HG03558 (cell line): ENCODE measurements around the gene ZBTB7A.

ENCODE experiments used
- ATAC-seq: cut with Tn5 transposase; IDR thresholded peaks from one replicate; pipeline ENCODE4 v1.9.1; 2021; ENCODE audit warnings: moderate number of reproducible peaks; ENCODE audit not compliant: unreplicated experiment; ENCODE audit errors: extremely low read depth

Gene ZBTB7A

DNA sequence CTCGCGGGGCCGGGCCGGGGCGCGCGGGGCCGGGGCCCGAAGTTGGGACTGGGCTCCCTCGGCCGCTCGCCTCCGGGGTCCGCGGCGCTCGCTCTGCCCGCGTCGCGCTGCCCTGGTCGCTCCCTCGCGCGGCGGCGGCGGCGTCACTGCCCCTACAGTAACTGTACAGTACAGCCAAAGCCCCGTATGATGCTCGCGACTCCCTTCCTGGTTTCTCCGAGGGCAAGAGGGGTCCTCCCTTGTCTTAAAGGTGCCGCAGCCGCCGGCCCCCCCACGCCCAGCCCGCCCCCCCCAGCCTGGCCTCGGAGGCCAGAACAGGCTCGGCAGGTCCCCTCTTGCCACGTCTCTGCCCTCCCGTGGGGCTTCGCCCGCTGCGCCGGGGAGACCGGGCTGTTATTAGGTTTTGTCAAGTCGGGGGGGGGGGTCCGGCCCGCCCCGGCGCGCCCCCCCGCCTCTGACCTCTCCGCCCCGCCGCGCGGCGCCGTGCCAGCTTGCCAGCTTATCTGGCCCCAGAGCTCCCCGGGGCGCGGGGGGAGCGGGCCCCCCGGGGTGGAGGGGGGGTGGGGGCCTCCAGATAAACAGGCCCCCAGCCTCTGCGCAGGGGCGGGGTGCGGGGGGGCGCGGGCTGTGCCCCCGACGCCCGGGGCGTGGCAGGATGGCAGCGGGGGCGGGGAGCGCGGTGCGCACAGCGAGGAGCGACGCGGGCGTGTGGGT, at the start of gene ZBTB7A:
Gene ZBTB7A, minus strand, starts transcription at position 218 of the 714 bp plus-strand sequence. CDS start 11,667 bp downstream, outside the sequence.
- ATAC-seq: no peak

DNA sequence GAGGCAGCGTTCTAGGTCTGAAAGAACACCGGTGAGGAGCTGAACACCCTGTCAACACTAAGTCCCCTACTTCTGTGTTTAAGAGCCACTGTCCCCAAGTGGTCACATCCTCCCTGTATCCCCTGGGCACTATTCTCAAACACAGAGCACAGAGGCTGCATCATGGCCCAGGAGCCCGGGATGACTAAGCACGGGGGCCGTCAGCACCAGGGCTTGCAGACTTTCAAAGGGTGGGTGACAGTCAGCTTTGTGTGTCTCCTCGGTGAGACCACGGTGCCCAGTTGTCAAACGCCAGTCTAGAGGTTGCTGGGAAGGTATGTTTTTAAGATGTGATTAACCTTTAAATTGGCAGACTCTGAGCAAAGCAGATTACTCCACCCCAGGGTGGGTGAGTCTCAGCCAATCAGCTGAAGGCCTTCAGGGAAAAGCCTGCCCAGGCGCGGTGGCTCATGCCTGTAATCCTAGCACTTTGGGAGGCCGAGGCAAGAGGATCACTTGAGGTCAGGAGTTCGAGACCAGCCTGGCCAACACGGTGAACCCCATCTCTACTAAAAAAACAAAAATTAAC, 49.2 kb upstream of the ZBTB7A start:
- ATAC-seq: no peak

GRCh38 chr19:4115050-4115817, 48.5 kb upstream of the ZBTB7A start:
- ATAC-seq: no peak

- no peak for ATAC-seq
These were observed 47.5 kb upstream of the ZBTB7A start for GRCh38 chr19:4114181-4114580.

GRCh38 chr19:4113398-4114088, 46.8 kb upstream of the ZBTB7A start:
- no peak for ATAC-seq

DNA sequence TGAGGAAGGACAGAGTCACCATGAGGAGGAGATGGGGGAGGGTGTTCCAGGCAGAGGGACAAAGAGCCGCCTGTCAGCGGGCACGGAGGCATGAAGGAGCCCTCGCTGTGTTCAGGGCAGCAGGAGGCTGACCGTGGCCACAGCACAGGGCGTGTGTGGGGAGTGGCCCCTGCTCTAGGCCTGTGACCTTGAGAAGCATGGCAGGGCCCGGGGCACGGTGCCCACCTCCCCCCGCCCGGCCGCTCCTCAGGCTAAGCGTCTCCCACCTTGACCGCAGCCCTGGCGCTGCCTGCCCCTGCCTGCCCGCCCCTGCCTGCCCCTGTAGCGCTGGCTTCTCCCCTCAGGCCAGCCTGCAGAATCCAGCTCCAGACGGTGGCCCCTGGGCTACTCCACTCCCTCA, 45.7 kb upstream of the ZBTB7A start:
- no peak for ATAC-seq

DNA sequence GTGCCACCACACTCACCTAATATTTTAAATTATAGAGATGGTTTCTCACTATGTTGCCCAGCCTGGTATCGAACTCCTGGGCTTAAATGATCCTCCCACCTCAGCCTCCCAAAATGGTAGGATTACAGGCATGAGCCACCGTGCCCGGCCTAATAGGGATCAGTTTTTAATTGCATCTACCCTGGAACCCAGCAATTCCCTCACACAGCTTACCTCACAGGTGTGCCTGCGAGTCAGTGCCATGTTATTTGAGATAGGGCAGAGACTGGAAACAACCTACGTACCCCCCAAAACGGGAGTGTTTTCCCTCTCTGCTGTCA, 42.9 kb upstream of the ZBTB7A start:
- no peak for ATAC-seq

DNA sequence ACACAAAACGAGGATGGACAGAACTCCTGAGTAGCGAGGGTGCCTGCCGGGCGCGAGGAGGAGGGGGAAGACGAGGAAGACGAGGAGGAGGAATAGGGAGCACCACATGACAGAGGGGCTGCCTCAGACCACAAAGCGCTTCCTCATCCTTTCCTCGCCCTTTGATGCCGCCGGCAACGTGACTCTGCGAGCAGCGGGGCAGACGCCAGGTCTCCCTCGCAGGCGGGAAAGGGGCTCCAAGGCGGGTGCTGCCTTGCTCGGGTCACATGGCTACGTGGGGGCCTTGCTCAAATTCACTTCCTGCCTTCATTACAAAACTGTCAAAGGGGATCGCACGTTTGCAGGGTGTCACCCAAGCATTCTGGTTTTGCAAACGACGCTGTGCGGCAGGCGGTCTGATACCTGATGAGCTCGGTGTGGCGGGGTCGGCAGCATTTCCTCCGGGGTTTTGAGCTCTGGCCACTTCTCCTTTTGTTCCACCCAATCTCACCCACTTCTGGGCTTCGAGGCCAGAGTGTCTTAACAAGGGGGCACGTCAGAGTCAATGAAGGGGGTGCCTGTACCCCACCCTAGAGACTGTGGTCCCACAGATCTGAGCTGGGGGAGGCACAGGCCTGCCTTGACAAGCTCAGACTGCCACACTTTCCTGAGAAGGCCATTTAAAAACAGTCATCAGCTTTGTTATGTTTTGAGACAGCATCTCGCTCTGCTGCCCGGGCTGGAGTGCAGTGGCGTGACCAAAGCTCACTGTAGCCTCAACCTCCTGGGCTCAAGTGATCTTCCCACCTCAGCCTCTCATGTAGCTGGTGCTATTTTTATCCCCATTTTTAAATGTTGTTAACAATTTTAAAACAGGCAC, 42.3 kb upstream of the ZBTB7A start:
- no peak for ATAC-seq

GRCh38 chr19:4103080-4103433, 36.4 kb upstream of the ZBTB7A start:
- no peak for ATAC-seq

DNA sequence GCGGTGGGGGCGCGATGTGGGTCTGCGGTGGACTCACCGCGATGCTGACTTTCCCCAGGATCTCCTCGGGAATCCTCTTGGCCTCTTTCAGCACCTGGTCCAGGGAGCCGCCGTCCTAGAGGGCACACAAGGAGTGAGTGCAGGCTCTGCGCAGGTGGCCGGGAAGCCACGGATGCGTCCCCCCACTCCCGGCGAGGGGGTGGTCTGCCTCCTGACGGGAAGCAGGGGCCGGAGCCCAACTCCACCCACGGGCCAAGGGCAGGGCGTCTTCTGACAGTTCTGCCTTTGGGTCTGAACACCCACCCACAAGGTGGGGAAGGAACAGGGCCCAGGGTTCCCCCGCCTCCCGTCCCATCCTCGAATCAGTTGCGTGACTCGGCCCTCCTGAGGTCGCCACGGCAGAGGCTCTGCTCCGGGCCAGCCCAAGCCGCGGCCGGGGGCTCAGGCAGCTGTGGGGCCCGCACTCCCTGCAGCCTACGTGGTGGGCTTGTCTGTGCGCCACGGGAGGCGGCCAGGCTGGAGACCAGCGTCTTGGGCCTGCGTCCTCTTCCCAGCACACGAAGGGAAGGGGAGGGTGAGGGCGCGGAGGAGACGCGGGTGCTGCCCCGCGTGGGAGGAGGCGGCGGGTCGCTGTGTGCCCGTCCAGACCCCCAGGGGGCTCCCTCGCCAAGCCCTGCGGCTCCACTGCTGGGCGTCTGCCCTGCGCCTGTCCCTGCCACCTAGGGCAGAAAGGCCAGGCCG, 35.8 kb upstream of the ZBTB7A start:
- no peak for ATAC-seq

DNA sequence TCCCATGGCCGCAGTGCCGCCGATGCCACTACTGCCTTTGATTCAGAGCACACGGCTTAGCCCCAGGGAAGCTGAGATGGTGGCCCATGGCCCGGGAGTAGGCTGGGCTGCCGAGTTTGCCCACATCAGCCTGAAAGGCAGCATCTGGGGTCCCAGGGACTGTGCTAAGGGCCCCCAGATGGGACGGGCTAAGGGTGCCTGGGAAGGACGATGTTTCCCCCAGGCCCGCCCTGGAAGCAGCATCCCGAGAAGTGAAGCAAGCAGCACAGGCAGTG, 34.7 kb upstream of the ZBTB7A start:
- ATAC-seq: no peak

GRCh38 chr19:4100647-4101495, 34.2 kb upstream of the ZBTB7A start:
- ATAC-seq: no peak

DNA sequence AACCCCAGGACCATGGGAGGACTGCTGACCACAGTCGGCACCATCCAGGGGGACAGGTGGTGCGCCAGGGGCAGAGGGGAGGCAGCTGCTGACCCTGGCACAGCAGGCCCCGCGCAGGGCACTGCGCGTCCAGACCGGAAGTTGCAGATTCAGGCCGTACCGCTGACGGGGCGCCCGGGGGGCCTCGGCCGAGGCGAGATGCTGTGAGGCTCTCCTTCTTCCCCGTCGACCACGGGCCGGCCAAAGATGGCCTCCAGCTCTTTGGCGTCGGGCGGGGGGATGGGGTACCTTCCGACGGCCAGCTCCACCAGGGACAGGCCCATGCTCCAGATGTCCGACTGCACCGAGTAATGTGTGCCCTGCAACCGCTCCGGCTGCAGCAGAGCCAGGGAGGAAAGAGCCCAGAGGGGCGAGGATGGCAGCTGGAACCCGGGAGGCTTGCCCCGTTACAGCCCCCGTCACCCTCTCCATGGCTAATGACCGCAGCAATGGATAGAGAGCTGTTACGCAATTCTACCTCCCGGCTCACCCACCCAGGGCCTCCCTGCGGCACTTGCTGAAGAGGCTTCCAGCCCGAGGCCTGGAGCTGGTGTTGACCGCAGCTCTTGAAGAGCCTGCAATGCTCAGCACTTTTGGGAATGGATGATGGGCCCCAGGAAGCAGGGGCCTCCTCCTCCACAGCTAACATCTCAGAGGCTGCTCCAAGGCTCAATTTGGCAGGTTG, 32.5 kb upstream of the ZBTB7A start:
- ATAC-seq: no peak

DNA sequence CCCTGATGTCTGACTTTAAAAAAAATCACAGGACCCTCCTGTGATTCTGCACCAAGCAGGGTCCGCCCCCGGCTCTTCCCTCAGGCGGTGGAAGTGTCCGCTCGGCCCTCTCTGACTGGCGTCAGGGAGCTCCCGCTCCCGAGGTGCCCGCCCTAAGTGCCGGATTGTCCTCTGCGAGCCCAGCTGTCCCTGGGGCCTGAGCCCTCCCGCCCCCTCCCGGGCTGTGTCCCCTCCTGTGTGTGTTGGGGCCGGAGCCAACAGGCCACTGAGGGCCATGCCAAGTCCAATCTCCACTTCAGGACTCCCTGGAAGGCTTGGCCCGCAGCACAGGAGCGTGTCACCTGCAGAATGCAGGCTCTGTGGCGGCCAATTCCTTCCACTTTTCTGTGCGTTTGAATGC, 31.8 kb upstream of the ZBTB7A start:
- ATAC-seq: no peak

DNA sequence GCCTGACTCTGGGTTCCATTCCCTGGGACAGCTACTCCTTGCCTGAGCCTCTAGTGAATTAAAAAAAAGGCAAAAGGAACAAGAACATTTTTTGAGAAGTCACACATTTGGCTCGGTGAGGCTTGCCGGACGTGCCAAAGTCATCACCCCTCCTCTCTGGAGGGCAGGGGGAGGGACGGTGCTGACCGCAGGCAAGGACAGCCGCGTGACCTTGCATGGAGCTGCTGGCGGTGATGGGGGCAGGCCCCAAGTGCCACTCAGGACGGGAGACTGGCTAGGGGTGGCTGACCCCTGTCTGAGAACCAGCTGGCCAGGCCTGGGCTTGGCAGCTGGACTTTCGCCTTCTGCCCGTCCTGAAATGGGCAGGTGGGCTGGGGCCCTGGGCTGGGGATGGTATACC, 30.8 kb upstream of the ZBTB7A start:
- ATAC-seq: no peak

DNA sequence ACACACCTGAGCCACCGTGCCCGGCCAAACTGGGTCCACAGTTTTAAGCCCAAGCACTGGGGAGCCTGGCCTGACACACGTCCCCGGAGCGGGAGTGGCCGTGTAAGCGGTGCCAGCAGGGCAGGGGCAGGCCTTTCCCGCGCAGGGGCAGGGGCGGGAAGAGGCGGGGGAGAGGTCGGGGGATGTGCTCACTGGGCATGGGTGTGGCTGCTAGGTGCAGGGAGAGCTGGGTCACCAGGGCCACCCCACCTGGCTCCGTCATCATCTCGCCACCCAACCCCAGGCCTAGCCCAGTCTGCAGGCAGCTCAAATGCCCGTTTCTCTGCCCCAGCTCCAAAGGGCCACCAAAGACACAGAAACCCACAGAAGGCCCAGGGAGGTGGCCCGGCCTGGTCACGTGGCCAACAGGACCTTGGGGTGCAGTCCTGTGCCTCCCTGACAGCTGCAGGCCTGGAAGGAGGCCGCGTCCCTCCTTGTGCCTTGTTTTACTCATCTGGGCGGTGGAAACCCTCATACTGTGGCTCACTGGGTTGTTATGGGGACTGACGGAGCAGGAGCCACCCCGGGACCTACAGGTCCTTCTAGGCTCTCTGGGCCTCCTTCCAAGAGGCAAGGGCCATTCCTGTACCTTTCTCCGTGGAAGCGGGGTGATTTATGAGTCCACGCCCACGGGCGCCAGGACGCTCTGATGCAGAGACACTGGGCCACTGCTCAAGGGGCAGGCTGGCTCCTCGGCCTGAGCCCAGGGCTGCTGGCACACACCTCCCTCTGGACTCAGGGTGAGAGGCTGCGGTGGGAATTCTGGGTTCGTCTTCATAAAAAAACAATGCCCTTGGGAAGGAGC, 29.6 kb upstream of the ZBTB7A start:
- no peak for ATAC-seq

GRCh38 chr19:4095488-4095844, 28.8 kb upstream of the ZBTB7A start:
- no peak for ATAC-seq
